Superior temporal gyrus (tissue), 1 donor: ENCODE data around the gene DBH.
"Not testable (repeated sequence)": the region's sequence is repeated elsewhere in the genome, so short reads cannot be mapped to it uniquely, and the experiment has no call there.

Source experiments
- DNase-seq: peaks from one replicate; pipeline ENCODE4 v3.0.0-alpha.2; 2016; ENCODE audit errors: extremely low spot score

The DBH gene

GRCh38 chr9:133666387-133666786 lies 30.2 kb downstream of the DBH start:
- DNase-seq: no peak

- DNase-seq: no peak
These were observed 30.7 kb downstream of the DBH start for GRCh38 chr9:133666845-133667244.

GRCh38 chr9:133667759-133668450 lies 31.7 kb downstream of the DBH start:
- DNase-seq: no peak

- no peak for DNase-seq
These were observed 33.1 kb downstream of the DBH start for GRCh38 chr9:133669182-133669801.

GRCh38 chr9:133670466-133670865 lies 34.3 kb downstream of the DBH start:
- no peak for DNase-seq

GRCh38 chr9:133671371-133671770 lies 35.2 kb downstream of the DBH start:
- DNase-seq: no peak

- DNase-seq: no peak
These were observed 36.5 kb downstream of the DBH start for GRCh38 chr9:133672503-133673257.

GRCh38 chr9:133673258-133673655 lies 37.1 kb downstream of the DBH start:
- DNase-seq: no peak

- DNase-seq: no peak
These were observed 37.9 kb downstream of the DBH start for GRCh38 chr9:133674091-133674490.

GRCh38 chr9:133675796-133676195 lies 39.6 kb downstream of the DBH start:
- not testable (repeated sequence) for DNase-seq

- DNase-seq: no peak
These were observed 40.3 kb downstream of the DBH start for GRCh38 chr9:133676450-133676849.

- no peak for DNase-seq
These were observed 41.2 kb downstream of the DBH start for GRCh38 chr9:133677126-133678010.

GRCh38 chr9:133679056-133679455 lies 42.9 kb downstream of the DBH start:
- no peak for DNase-seq

- DNase-seq: no peak
These were observed 43.4 kb downstream of the DBH start for GRCh38 chr9:133679466-133680061.

- DNase-seq: no peak
These were observed 44.2 kb downstream of the DBH start for GRCh38 chr9:133680250-133680975.

GRCh38 chr9:133680976-133681657 lies 45.0 kb downstream of the DBH start:
- DNase-seq: no peak

- no peak for DNase-seq
These were observed 45.6 kb downstream of the DBH start for GRCh38 chr9:133681658-133682306.

GRCh38 chr9:133682818-133683585 lies 46.8 kb downstream of the DBH start:
- no peak for DNase-seq

- no peak for DNase-seq
These were observed 47.5 kb downstream of the DBH start for GRCh38 chr9:133683586-133684120.
